LNCAP (cell line): Measurements from ENCODE around the gene LRP2BP.

Experiments
- CTCF ChIP-seq: fragments of 450-650 bp; IDR thresholded peaks from 2 replicates; pipeline ENCODE4 v1.5.1; 2017; ENCODE audit warnings: mild to moderate bottlenecking

LRP2BP gene

GRCh38 chr4:185405296-185405999 is 9.7 kb upstream of the LRP2BP start:
- no peak for TF ChIP-seq CTCF

- TF ChIP-seq CTCF = no peak
These were observed 8.3 kb upstream of the LRP2BP start for GRCh38 chr4:185404031-185404430.

- no peak for TF ChIP-seq CTCF
These were observed 3.7 kb upstream of the LRP2BP start for GRCh38 chr4:185399466-185399865.

- TF ChIP-seq CTCF = no peak
These were observed 2.9 kb upstream of the LRP2BP start for GRCh38 chr4:185398618-185399017.

GRCh38 chr4:185396724-185397385 is 1.1 kb upstream of the LRP2BP start, which contains the start of gene ANKRD37:
Gene ANKRD37, plus strand, starts transcription at chr4:185396841. Its CDS starts 83 bp downstream, at chr4:185396924.
- no peak for TF ChIP-seq CTCF

- no peak for TF ChIP-seq CTCF
These were observed 416 bp upstream of the LRP2BP start for GRCh38 chr4:185395956-185396723.

- no peak for TF ChIP-seq CTCF
These were observed 1.0 kb downstream of the LRP2BP start for GRCh38 chr4:185394568-185395237.
